HuH-7 (cell line): ENCODE measurements around the gene TICAM1.
A peak's percentile ranks its signal among the peaks of the same experiment; 100 is the strongest.
"Not testable (repeated sequence)": the region's sequence is repeated elsewhere in the genome, so short reads cannot be mapped to it uniquely, and the experiment has no call there.

Experiments
- DNase-seq: peaks from one replicate; pipeline ENCODE4 v3.0.0; 2011; ENCODE audit warnings: low spot score

TICAM1 gene

DNA sequence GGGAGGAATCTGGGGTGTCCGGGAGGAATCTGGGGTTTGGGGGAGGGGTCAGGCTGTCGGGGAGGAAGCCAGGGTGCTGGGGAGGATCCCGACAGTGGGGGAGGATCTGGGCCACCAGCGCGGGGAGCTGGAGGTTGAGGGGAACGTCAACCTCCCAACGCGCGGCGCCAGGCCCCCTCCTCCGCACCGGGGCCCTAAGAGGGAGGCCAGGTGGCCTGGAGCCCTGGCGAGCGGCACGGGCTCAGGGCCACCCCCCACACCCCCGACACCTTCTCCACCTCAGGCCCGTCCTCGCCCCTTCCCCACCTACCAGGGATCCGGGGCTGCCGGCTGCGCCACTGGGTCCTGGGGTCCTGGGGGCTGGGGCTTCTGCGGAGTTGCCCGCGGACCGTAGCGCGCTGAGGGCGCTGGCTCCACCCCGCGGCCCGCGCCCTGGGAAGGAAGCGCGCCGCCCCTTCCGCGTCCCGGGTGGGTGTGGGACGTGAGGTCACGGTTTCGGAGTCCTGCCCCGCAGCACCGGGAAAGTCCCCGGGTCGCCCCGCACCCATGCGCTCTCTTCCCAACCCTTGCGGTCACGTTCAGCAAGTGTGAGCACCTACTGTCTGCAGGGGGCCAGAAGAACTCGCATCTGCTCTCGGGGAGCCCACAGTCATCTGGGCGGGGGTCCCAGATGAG, at the start of gene TICAM1:
TSS of gene TICAM1 (minus strand) at position 409 of the 675 bp plus-strand sequence. CDS start 13,335 bp downstream, outside the sequence.
- DNase-seq = peak; percentile 45

DNA sequence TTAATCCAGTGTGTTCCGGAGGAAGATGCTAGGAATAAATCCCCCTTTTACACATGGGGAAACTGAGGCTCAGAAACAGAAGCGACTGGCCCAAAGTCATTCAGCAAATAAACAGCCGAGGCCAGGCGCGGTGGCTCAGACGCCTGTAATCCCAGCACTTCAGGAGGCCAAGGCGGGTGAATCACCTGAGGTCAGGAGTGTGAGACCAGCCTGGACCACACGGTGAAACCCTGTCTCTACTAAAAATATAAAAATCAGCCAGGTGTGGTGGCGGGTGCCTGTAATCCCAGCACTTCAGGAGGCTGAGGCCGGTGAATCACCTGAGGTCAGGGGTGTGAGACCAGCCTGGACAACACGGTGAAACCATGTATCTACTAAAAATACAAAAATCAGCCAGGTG, 47.5 kb upstream of the TICAM1 start:
- no peak for DNase-seq

DNA sequence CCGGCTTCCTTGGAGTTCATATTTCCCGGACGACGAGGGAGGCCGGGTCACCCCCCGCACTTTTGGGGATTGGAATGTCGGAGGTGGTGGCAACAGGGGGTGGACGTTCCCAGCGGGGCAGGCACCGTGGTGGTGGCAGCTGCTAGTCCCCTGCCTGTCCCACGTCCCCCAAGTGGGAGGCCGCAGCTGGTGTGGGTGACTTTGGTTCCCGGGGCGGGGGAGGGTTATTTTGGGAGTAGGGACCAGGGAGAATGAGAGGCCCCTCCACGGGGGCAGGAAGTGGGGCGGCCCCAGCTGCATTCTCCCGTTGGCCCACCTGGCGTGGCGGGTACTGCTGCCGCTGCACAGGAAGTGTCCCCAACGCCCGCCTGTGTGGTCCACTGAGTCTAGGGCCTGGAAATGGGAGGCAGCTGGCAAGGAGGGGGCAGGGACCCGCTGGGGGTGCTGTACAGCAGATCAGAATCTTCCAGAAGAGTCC, 47.0 kb upstream of the TICAM1 start:
- DNase-seq = no peak

DNA sequence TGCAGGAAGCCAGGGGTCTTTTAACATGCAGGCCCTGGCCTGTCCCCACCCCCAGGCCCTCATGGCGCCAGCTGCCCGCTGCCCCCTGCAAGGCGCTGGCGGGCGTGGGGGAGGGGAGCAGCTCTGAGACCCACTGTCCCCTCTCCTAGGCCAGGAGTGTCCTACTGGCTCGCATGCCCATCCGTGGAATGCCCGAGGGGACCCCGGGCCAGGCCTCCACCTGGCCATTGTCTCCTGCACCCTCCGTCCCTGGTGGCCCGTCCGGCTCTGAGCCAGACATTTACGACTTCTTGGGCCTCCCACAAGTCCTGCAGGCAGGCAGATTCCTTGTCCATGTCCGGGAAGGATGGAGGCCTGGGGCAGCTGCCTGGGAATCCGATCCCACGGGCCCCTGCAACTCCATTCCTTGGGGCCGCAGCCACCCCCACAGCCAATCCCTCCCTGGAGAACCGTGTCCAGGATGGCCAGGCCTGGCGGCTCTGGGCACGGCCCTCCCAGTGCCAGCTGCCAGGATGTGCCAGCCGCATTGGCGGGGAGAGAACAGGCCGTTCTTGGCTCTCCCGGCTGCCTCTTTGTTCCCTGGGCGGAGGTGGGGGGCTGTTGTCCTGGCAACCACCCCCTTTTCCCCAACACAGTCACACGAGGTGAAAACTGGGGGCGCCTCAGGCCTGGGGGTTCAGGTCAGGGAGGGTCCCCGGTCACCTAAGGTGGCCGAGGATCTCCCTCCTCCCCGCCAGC, 46.4 kb upstream of the TICAM1 start:
- no peak for DNase-seq

DNA sequence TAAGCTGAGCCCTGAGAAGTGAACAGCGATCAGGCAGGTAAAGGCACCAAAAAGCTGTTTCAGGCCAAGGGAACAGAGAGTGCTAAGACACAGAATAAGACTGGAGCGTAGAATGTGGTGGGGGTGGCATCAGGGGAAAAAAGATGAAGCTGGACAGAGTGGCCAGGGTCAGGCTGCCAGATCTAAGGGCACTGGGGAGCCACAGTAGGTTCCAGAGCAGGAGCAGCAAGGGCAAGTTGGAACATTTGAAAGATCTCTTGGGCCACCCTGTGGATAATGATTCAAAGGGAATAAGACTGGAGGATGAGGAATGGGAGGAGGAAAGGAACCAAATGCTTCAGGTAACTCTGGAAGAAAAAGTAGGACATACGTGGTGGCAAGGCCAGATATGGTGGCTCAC, 42.4 kb upstream of the TICAM1 start:
- DNase-seq = no peak

DNA sequence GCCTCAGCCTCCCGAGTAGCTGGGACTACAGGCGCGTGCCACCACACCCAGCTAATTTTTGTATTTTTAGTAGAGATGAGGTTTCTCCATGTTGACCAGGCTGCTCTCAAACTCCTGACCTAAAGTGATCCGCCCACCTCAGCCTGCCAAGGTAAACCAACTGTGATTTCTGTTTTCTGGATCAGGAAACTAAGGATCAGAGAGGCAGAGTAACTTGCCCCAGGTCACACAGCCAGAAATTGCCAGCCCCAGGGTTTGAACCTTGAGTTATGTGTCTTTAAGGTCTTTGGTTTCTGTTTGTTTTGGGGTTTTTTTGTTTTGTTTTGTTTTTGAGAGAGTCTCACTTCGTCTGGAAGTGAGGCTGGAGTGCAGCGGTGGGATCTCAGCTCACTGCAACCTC, 40.2 kb upstream of the TICAM1 start:
- no peak for DNase-seq

DNA sequence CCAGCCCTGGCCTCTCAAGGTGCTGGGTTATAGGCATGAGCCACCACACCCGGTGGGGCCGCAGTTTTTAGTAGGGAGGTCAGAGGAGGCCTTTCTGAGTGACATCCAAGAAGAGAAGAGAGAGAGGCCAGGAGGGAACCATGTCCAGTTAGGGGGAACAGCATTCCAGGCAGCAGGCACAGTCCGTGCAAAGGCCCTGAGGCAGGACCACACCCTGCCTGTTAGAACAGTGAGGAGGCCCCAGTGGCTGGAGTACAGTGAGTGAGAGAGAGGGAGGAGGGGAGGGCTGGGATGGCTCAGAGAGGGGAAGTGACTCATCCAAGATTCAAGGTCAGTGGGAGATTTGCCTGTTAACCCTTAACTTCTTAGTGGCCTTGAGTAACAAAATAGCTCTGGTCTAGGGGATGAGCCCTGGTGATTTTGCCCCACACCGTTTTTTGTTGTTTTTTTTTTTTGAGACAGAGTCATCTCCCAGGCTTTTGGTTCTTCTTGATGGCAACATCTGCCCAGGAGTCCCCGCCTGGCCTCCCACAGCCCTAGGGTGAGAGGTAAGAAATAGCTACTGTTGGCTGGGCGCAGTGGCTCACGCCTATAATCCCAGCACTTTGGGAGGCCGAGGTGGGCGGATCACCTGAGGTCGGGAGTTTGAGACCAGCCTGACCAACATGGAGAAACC, 38.7 kb upstream of the TICAM1 start:
- DNase-seq = peak; percentile 52

DNA sequence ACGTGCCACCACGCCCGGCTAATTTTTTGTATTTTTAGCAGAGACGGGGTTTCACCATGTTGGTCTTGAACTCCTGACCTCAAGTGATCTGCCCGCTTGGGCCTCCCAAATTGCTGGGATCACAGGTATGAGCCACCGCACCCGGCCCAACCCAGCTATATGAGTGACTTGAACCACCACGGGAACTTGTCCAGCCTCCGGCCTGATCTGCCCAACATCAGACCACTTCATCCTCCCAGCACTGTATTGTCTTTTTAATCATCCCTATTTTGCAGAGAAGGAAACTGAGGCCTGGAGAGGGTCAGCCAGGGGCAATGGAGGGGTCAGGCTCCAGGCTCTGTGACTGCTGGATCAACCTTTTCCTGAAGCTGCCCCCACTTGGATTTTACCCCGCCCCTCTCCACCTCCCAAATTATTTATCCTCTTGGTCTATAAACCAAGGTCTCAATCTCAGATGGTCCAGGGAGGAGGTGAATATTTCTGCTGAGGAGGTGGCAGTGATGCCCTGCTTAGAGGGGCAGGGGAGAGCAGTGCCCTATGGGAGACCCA, 36.8 kb upstream of the TICAM1 start:
- DNase-seq = no peak

DNA sequence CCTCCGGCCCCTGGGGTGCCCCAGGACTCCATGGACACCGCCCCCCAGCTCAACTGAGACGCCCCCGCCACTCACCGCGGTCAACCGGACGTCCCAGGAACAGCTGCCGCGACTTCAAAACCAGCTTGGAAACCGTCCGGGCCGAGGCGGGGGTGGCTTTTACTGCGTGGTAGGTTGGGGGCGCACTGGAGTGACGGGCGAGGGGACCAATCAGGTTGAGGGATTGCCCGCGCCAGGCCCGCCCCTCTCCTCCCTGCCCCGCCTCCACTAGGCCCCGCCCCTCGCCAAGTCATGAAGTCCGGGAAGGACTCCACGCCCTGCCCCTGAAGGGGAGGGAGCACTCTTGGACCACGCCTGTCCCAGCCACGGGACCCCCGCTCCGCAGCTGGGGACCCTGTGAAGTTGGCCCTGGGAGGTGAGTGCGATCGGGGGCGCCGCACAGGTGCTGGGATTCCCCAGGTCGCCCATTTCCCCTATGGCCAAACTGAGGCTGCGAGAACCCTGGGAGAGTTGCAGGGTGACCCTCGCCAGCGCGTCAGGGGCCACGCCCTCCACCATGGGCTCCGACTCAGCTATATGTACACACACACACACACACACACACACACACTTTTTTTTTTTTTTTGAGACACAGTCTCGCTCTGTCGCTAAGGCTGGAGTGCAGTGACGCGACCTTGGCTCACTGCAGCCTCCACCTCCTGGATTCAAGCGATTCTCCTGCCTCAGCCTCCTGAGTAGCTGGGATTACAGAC, 36.2 kb upstream of the TICAM1 start, which contains the start of gene PLIN3:
TSS of gene PLIN3 (minus strand) at position 134 of the 752 bp plus-strand sequence. CDS start 6,273 bp downstream, outside the sequence.
- peak; percentile 97 for DNase-seq

DNA sequence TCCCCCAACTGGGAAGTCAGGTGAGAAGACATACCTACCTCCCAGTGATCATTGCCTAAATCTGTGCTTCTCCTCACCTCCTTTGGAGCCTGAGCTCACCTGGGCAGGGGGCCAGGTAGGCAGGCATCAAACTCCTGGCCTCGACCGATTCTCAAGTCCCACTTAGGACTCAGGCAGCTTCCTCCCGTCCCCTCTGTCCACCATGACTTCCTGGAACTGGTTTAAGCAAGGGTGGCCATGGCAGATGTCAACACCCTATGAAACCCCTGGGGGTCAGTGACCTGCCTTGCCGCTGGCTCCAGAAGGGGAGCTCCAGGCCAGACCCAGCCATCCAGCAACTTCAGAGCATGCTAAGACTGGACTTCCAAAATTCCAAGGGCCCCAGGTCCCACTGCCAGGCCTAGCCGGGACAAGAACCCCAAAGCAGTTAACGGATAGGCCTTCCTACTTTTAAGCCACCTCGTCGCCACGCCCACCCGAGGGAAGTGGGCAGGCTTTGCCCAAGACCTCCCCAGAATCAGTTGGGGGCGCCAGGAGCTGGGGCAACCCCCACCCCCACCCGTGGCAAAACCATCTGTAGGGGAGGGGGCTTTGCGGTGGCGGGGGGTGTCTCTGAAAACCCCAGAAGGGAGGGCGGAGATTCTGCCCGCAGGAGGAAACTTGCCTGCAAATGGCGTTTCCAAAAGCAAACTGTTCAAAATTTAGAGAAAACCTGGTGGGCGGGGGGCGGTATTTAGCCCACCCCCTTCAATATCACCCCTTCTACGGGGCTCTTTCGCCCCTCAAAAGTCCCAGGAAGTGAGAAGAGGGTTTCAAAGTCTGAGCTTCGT, 35.3 kb upstream of the TICAM1 start:
- no peak for DNase-seq

DNA sequence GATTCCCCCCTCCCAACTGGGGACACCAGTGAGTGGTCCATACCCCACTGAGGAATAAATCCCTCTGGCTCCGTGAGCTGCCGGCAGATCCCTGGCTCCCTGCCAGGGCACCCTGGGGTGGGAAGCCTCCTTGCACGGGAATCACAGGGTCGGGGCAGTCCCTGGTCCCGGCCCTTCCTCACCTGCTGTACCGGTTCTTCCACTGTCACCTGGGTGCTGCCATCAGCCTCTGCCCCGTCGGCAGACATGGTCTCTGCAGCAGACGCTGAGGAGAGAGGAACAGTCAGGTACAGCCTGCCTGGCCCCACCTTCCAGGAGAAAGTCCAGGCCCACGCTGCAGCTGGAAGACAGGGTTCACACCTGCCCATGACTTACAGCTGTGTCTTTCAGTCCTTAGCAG, 29.6 kb upstream of the TICAM1 start:
- no peak for DNase-seq

DNA sequence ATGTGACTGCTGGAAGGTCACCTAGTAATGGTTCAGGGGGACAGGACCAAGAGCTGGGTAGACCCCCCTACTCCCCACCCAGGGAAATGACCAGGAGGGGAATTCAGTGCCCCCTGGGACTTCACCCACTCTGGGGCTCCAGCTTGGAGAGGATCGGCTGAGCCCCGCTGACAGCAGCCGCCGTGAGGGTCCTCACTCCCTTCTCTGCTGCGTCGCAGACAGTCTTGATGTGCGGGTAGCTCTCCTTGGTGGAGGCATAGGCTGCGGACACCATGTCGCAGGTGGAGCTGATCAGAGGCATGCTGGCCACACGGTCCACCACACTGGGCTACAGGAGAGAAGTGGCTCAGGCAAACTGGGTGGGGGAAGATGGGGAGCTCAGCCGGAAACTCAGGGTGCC, 28.2 kb upstream of the TICAM1 start:
- no peak for DNase-seq

DNA sequence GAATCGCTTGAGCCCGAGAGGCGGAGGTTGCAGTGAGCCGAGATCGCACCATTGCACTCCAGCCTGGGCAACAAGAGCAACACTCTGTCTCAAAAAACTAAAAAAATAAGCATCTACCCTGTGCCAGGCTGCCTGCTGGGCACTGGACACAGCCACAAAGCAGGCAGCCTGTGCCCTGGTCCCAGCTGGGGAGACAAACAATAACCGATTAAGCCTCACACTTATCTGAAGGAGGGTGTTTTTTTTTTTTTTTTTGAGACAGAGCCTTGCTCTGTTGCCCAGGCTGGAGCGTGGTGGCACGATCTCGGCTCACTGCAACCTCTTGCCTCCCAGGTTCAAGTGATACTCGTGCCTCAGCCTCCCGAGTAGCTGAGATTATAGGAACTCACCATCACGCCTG, 25.0 kb upstream of the TICAM1 start:
- not testable (repeated sequence) for DNase-seq

DNA sequence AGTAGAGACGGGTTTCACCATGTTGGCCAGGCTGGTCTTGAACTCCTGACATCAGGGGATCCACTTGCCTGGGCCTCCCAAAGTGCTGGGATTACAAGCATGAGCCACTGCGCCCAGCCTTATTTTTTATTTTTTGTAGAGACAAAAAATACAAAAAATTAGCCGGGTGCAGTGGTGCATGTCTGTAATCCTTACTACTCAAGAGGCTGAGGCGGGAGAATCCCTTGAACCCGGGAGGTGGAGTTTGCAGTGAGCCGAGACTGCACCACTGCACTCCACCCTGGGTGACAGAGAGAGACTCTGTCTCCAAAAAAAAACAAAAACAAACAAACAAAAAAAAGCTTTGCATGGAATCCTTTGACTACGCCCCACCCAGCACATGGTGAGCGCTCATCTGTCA, 22.0 kb upstream of the TICAM1 start:
- not testable (repeated sequence) for DNase-seq

DNA sequence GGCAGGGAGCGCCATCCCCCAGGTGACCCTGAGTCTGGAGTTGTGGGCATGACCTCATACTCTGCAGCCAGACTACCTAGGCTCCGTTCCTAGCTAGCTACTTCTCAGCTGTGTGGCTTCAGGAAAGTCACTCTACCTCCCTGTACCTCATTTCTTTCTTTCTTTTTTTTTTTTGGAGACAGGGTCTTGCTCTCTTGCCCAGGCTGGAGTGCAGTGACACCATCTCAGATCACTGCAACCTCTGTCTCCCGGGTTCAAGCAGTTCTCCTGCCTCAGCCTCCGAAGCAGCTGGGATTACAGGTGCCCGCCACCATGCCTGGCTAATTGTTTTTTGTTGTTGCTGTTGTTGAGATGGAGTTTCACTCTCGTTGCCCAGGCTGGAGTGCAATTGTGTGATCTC, 21.0 kb upstream of the TICAM1 start:
- DNase-seq = no peak

DNA sequence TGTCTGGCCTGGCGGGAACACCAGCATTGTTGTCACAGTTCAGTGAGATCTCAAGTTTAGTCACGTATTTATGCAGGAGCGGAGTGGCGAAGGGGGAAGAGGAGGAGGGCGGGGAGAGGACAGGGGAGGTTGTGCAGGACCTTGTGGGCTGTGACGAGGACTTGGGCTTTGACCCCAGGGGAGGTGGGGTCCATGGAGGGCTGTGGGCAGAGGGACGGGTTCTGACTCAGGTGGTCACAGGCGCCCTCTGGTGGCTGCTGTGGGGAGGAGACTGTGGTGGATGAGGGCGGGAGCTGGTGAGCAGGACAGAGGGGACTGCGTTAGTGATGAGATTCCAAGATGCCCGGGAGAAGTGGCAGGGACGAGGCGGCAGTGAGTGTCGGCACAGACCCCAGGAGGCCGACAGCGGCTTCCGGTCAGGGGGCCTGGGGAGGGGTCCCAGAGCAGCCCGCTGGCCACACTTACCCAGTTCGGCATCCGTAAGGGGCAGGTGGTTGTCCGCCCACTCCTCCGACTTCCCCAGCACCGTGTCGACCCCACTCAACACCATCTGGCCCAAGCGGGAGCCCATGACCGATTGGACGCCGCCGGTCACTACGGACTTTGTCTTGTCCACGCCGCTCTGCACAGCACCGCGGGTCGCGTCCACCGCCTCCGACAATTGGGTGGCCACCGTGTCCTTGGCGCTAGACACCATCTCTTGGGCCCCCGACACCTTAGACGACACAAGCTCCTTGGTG, 20.2 kb upstream of the TICAM1 start:
- peak; percentile 78 for DNase-seq

DNA sequence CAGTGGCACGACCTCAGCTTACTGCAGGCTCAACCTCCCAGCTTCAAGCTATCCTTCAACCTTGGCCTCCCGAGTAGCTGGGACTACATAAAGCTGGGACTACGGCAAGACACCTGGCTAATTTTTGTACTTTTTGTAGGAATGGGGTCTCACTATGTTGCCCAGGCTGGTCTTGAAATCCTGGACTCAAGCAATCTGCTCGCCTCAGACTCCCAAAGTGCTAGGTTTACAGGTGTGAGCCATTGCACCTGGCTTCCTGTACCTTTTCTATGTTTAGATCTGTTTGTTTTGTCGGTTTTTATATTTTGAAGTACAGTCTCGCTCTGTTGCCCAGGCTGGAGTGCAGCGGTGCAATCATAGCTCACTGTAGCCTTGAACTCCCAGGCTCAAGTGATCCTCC, 17.5 kb upstream of the TICAM1 start:
- DNase-seq = no peak

DNA sequence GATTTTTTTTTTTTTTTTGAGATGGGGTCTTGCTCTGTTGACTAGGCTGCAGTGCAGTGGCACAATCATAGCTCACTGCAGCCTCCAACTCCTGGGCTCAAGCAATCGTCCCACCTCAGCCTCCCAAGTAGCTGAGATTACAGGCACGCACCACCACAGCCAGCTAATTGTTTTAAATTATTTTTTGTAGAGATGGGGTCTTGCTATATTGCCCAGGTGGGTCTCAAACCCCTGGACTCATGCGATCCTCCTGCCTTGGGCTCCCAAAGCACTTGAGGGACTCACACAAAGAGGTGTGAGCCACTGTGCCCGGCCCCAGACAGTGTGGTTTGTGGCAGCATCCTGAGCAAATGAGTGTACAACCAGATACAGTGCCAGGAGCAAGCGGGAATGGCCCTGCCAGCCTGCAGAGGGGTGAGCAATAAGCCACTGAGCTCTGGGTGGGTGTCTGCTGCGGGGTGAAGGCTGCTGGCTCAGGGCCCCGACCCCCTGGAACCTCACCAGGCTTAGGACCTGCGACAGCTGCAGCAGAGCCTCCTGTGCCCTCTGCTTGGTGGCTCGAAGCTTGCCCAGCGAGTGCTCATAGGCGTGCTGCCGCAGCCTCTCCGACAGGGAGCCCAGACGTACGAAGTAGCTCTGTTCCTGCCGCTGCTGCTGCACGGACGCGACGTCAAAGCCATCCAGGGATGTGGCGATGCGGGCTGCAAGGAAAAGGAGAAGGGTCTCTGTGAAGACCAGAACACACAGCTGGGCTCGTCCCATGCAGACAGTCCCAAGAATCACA, 15.9 kb upstream of the TICAM1 start:
- DNase-seq = no peak

DNA sequence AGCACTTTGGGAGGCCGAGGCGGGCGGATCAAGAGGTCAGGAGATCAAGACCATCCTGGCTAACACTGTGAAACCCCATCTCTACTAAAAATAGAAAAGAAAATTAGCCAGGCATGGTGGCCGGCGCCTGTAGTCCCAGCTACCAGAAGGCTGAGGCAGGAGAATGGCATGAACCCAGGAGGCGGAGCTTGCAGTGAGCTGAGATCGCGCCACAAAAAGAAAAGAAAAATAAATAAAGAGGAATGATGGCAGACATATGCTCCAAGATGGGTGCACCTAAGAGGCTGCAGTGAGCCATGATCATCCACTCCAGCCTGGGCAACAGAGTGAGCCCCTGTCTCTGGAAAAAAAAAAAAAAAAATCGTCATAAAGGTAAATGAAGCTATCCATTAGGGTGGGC, 14.5 kb upstream of the TICAM1 start:
- not testable (repeated sequence) for DNase-seq
